VCaP (cell line): ENCODE measurements around the gene ADAMTS19.

Source experiments
- H3K27ac ChIP-seq: fragments of 450-650 bp; 2 replicates; pipeline ENCODE4 v1.5.1; 2017
- TF ChIP-seq, protein P1 (sequence below): fragments of 450-650 bp; conservative IDR thresholded peaks from 2 replicates; pipeline ENCODE4 v1.5.1; 2017; ENCODE audit warnings: mild to moderate bottlenecking, moderate library complexity

ADAMTS19 gene

DNA sequence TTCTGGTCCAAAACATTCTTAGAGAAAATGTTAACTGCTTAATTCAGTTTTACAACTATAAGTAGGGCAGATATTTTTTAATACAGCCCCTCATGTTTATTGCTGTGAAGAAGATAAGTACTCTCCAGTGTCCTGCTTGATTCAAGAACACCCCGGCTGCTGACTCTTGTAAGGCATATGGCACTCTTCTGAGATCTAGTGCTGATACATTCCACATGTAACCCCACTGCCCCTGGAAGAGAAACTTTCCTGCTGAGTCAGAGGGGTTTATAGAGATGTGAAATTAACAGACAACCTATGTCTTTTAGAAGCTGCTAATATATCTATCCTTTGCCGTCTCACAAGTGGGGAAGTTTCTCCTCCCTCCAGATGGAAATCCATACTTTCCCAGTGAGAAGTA is 286.8 kb downstream of the ADAMTS19 start:
- no peak overlapping the region for H3K27ac ChIP-seq
- TF ChIP-seq, protein P1, sequence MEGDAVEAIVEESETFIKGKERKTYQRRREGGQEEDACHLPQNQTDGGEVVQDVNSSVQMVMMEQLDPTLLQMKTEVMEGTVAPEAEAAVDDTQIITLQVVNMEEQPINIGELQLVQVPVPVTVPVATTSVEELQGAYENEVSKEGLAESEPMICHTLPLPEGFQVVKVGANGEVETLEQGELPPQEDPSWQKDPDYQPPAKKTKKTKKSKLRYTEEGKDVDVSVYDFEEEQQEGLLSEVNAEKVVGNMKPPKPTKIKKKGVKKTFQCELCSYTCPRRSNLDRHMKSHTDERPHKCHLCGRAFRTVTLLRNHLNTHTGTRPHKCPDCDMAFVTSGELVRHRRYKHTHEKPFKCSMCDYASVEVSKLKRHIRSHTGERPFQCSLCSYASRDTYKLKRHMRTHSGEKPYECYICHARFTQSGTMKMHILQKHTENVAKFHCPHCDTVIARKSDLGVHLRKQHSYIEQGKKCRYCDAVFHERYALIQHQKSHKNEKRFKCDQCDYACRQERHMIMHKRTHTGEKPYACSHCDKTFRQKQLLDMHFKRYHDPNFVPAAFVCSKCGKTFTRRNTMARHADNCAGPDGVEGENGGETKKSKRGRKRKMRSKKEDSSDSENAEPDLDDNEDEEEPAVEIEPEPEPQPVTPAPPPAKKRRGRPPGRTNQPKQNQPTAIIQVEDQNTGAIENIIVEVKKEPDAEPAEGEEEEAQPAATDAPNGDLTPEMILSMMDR, result no peak

DNA sequence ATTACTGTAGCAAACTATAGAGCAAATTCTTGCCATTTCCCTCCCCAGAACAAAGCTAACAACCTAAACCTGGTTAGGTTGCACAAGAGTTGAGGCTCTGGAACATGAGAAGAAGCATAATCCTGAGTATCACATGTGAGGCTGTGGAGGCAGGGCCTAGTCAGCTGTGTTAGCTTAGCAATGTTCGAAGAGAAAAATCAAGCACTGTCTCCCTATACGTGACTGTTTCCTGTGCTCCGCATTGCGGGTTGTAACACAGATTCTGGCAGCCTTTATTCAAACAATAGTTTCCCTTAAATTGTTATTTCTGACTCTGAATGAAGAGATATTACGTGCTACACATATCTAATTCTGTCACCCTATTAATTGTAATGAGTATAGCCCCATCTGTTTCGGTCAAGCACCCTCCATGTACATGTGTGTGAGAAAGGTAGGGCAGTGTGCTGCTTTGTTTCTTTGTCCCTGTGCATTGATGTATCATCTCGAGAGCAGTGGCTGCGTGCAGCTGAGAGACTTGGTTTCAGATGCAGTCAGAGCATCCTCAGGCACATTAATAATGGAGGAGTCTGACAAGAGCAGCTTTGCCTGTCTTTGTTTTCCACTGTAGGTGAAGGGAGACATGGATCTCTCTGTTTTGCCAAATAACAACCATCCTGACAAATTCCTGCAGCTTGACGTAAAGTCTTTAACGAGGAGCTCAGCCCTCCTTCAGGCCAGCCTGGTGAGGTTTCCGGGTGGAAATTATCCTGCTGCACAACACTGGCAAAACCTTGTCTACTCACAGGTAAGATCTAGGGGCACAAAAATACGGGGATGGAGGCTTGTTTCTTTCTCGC is 287.7 kb downstream of the ADAMTS19 start, which contains the start of gene MINAR2:
TSS of gene MINAR2 (plus strand) at position 523 of the 836 bp plus-strand sequence. CDS start at position 620, 97 bp downstream.
- H3K27ac ChIP-seq, result no peak within 1 kb of the TSS
- TF ChIP-seq, protein P1, result no peak

DNA sequence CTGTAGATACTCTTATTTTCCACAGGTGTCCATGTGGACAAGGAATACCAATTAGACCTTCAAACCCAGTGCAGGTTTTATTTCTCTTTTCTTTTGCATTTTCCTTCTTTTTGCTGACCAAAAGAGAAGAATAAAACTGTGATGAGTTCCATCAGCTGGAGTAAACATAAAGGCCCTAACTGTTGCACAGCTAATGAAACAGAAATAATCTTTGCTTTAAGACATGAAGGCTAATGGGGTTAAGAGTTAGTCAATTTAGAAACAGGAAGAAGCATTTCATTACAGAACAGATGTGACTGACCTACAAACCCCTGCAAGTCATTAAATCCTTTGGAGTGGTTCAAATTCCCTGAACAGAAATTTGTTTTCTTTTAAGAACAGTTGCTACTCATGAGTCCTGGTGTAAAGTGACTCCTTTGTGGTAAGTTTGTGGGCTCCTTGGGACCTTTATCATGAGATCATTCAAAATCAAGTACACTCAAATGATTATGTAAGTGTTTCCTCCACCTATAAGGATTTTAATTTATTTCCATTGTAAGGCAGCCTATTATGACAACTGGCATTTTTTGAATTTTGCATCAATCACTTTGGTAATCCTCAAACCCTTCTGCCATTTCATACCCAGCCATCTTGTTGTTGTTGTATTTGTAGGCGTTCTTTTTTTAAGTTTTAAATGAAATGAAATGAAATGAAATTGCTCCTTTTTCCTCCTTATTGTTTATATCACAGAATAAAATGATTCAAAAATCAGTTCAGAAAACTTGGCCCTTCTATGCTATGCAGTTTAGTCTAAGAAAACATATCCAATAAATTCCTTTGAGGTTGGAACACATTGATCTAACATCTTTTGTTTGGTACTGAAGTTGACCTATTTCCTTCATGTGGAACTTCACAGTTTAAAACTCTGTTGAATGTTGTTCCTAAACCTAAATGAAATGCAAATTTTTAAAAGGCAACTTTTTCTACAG is 289.1 kb downstream of the ADAMTS19 start:
- no peak overlapping the region for H3K27ac ChIP-seq
- TF ChIP-seq, protein P1, result no peak

DNA sequence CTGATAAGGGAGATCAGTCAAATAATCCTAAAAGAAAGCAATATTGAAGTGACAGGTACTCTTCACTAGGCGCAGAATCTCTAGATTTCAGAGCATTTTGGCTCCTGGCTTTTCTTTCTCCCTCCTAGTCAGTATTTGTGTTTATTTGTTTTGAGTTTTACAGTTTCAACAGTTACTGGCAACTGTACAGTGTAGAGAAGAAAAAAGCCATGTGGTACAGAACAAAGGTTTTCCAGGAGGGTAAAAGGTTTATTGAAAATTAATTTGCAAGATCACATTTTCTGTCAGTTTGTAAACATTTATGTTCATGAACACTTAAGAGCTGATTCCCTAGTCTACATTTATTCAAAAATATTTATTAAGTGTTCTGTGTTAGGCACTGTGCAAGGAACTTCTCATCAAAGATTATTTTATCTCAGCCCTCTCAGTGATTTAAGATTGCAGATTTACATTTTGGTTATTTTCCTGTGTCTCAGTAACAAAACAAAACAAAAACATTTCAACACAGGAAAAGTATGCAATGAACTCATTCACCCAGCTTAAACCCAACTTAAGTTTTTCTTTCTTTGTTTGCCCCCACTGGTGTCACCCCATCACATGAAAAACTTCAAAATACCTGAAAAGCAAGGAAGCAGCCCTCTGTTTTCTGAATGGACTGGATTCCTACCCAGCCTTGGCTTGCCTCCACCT is 300.7 kb downstream of the ADAMTS19 start:
- TF ChIP-seq, protein P1, result no peak
- no peak overlapping the region for H3K27ac ChIP-seq

DNA sequence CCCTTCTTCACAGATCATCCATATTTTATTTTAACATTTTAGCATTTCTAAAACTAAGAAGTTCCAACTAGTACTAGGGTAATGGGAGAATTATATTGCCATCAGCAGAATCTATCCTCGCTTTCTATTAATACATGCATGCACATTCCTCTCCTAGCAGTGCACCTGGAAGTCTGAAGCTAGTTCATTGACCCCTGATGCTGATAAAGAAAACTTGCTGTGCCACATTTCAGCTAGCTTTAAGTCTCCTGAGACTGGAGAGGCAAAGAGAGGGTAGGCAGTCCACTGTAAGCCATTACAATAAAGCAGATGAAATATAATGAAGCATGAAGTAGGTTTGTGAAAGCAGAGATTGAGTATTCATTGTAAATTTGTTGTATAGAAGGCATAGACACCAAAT is 303.6 kb downstream of the ADAMTS19 start:
- no peak overlapping the region for H3K27ac ChIP-seq
- TF ChIP-seq, protein P1, result no peak

DNA sequence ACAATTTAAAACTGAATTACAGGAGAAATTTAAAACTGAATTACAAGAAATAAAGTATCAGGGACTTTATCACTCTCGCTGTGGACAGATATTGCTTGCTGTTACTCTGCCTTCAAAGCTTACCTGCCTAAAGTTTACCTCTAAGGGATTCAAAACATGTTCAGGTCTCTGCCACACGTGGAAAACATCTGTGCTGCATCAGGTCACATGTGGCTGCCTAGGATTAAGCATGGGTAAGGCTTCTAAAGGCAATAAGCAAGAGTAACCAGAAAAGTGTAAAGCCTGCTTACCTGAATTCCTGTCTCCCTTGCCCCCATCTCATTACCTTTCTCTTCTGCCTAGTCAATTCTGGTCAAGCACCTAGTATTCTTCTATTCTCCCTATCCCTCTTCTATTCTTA is 306.7 kb downstream of the ADAMTS19 start:
- TF ChIP-seq, protein P1, result no peak
- no peak overlapping the region for H3K27ac ChIP-seq
